Globus pallidus (tissue), 1 donor: ENCODE measurements around the gene ETV3L.
A peak's percentile ranks its signal among the peaks of the same experiment; 100 is the strongest.

Experiments used
- DNase-seq: peaks from one replicate; pipeline ENCODE4 v3.0.0-alpha.2; 2015; ENCODE audit warnings: low spot score

Gene ETV3L

GRCh38 chr1:157132111-157132510, 32.5 kb upstream of the ETV3L start:
- no peak for DNase-seq

GRCh38 chr1:157131281-157131680, 31.7 kb upstream of the ETV3L start:
- DNase-seq = no peak

GRCh38 chr1:157124855-157125254, 25.2 kb upstream of the ETV3L start:
- no peak for DNase-seq

GRCh38 chr1:157119448-157119847, 19.8 kb upstream of the ETV3L start:
- DNase-seq = no peak

- no peak for DNase-seq
Measured at GRCh38 chr1:157119008-157119407, 19.4 kb upstream of the ETV3L start.

- no peak for DNase-seq
Measured at GRCh38 chr1:157117527-157118057, 18.0 kb upstream of the ETV3L start.

DNA sequence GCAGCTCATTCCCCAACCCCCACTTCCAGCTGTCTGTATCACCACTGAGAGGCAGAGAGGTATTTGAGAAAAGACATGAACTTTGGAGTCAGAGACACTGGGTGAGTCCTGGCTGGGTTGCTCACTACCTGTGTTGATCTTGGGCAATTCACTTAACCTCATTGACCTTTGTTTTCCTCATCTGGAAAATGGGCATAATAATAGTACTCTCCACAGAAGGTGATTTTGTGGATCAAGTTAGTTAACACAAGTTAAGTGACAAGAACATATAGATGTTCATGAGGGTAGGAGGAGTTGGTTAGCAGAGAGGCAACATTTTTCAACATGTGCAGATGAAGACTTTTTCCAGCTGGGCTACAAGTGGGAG, 17.1 kb upstream of the ETV3L start:
- no peak for DNase-seq

DNA sequence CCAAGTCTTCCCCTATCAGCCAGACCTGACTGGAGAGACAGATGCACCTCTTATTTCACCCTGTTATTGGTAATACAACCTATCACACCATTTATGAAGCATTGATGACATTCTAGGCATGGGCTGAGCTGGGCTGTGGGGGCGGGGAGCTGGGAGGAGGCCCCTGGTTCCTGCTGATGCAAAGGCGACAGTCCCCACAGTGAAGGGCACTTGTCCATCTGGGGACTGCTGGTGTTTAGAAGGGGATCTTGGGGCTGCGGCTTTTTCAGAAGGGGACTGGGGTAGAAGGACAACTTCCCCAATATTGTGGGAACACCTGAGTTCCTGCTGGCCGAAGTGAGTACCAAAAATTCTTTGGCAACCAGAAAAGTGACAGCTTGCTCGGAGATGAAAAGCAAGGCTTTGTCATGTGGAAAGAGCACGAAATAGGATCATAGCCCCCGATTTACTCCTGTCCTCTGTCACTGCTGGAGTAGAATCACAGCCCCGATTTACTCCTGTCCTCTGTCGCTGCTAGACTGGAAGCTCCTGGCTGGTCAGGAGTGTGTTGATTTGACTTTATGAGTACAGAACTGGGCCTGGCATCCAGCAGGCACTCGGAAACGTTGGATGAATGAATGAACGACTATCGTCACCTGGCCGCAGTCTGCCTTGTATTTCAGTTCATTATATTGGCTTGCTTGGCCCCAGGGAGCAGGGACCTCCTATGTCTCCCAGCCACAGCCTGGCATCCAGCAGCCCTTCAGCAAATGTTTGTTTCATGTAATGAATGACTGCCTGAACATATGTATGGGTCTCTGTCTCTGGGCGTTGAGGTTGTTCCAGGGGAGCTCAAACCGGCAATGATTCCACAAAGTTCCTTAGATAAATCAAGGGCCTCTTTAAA, 16.5 kb upstream of the ETV3L start:
- DNase-seq = no peak

- no peak for DNase-seq
Measured at GRCh38 chr1:157115429-157115838, 15.8 kb upstream of the ETV3L start.

DNA sequence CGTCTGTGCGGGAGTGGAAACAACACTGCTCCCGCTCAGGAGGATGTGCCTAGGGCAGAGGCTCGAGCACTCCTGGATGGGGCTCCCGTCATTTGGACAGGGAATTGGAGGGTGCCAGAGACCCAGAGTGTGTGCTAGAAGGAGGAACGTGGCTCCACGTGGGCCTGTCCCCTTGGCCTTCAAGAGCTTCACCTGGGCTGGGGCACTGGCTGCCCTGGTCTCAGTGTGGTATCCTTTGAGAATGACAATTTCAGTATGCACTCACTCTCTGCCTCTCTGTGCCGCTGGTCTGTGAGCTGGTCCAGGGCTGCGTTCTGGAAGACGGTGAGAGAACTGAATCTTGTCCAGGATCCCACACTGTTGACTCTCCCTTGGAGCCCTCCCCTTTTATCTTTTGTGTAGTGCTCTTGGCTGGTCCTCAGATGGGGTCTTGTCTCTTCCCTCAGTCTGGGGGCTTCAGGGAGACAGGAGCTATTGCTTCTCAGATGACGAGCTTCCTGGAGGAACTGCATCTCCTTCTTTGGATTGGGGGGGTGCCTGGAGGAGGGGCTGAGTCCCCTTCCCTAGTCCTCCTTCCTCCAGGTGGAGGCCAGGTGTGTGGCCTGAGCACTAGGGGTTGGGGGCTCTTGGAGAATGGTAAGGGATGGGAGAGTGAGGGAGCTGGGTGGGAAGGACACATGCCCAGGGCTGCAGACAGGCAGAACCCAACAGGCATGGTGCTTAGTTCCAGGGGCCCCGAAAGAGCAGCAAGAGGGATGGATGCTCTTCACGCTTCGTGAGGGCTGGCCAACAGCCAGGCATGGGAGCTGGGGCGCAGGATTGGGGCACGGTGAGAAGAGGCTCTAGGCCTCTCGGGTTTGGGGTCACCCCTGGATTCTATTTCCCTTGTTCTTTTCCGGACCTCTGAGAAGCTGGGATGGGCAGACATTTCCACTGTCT, 14.8 kb upstream of the ETV3L start:
- DNase-seq = no peak

DNA sequence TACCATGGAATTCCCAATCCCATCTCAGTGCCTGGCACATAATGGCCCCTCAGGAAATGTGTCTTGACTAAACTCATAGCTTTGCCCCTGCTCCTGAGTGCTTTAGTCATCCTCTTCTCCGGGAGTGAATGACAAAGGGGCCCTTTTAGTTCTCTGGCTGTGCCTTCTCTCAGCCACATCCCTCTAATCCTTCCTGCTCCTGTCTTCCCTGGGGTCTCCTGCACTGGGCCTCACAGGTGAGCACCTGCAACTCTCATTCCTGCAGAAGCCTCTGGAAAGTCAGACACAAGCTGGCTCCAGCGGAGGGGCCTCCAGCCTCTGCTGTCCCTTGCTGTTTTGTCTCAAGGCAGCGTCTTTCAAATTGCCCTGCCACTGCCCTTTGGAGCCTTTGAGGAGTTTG, 14.0 kb upstream of the ETV3L start:
- no peak for DNase-seq

GRCh38 chr1:157113106-157113505, 13.5 kb upstream of the ETV3L start:
- no peak for DNase-seq

DNA sequence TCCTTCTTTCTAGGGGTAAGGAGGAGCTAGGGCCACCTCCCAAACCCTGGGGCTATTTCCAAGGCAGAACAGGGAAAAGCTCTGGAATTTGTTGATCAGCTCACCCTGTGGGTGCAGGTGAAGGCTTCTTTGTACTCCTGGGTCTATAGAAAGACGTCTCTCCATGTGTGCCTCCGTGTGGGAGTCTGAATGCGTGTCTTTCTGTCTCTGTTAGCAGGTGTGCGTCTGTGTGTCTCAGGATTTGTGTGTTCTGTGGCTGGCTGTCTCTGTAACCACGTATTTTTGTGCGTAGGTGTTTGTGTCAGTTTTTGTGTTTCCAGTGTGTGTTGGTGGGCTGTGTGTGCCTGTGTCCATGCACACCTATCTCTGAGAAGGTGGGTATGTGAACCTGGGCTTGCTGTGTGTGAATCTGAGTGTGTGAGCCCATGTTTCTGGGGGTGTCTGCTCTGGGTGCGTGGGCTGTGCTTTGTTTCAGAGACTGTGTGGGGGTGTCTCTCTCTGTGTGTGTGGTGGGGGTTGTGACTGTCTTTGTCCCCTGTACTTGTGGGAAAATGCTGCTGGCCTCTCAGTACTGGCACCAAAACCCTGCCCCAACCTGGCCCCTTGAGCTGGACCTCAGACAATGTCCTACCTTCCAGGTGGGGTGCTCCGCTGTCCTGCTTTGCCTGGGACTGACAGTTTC, 12.7 kb upstream of the ETV3L start:
- no peak for DNase-seq

DNA sequence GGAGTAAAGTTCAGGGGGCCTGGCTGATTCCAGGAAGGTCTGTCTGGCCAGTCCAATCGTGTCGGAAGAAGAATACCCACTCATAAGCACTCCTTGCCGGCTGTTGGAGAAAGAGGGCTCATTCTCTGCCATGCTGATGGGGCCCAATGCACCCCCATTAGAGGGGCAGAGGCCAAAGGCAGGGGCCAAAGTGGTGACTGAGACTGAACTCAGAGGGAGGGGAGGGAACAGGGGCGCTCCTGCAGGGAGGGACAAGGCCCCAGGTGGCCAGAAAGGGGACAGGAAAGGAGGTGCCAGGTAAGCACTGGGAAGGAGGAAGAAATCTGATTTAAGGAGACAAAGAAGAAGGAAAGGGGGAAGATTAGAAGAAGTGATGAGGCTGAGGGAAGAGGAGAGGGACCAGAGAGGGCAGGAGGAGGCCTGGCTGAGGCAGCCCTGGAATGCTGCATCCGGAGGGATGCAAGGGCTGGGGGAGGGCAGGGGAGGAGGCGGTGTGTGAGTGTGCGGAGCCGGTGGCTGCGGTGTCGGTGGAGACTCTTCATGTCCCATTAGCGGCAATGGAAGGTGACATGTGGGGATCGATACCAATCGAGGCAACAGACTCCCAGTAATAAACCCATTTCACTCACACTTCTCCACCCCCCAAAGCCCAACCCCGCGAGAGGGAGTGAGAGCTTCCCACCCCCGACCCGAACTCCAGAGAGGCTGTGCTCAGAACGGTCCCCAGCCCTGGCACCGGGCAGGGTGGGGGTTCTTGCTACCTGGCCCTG, 12.0 kb upstream of the ETV3L start:
- no peak for DNase-seq

DNA sequence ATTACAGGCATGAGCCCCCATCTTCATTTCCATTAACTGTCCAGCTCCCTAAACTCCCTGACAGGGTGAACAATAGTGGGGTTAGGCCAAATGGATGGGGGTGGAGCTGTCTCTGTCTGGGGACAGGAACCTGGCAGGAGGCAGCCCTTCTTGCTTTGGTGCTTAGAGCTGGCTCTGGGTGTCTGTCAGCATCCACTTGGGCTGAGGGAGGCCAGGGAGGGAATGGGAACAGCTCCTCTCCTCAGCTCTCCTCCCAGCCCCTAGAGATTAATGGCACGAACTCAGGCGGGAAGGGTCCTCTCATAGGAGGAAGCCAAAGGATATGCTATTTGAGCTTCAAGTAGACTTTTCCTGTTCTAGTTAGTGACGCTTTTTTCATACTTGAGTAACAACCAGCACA, 11.1 kb upstream of the ETV3L start:
- no peak for DNase-seq

GRCh38 chr1:157110003-157110402, 10.4 kb upstream of the ETV3L start:
- no peak for DNase-seq

- DNase-seq = no peak
Measured at GRCh38 chr1:157108448-157108847, 8.8 kb upstream of the ETV3L start.

DNA sequence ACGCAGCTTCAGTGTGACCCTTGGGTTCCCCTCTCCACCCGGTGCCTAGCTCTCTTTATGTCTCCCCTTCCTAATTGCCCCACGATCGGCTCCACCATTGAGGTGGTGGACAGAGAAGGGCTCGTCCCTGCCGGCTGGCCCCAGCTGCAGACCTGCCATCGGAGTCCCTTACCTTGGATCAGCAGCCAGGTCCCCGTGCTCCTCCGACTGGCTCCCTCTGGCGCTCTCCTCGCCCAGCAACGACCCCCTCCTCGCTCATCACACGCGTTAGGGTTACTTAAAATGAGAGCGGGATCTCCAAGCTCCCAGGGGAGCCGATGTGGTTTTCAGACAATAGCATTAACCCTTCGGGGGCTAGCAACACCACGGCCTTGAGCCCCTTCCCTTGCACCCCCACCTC, 8.1 kb upstream of the ETV3L start:
- DNase-seq = no peak

DNA sequence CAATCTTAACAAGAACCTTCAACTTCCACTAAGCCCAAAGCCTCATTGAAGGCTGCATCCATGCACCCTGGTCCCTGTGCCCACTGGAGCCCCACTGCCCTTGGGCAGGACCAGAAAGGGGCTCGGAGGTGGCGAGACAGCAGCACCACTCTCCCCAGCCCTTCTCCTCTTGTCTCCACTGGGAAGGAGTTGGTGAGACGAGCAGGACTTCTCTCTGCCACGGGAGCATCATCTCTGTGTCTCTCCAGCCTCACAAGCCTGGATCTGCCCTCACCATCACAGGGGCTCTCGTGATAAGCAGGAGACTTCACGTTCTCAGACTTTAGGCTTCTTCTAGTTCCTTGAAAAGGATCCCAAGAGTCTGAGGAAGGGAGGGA, 7.2 kb upstream of the ETV3L start:
- no peak for DNase-seq

- peak; percentile 16 for DNase-seq
Measured at GRCh38 chr1:157105988-157106812, 6.6 kb upstream of the ETV3L start.
